DLD1 (cell line): ENCODE results near the gene P2RY6.
"Not testable (repeated sequence)": the region's sequence is repeated elsewhere in the genome, so short reads cannot be mapped to it uniquely, and the experiment has no call there.

ENCODE experiments used
- in situ Hi-C: cut with HindIII; loops from 2 replicates; pipeline ENCODE4 v1.10.0; 2017; ENCODE audit warnings: low sequenced_read_pairs

P2RY6 gene

GRCh38 chr11:73271936-73272679 is at the start of gene P2RY6:
P2RY6 (plus strand) TSS chr11:73272338; CDS start chr11:73296519, 24,181 bp downstream.
- in situ Hi-C loops: no loop called here

GRCh38 chr11:73223998-73224730 is 48.0 kb upstream of the P2RY6 start:
- in situ Hi-C loops: no loop called here

- in situ Hi-C loops: no loop called here
Observed at GRCh38 chr11:73225001-73225686, 47.0 kb upstream of the P2RY6 start.

- in situ Hi-C loops: no loop called here
Observed at GRCh38 chr11:73225851-73226250, 46.3 kb upstream of the P2RY6 start.

- in situ Hi-C loops: no loop called here
Observed at GRCh38 chr11:73226297-73227006, 45.7 kb upstream of the P2RY6 start.

- in situ Hi-C loops: no loop called here
Observed at GRCh38 chr11:73227571-73228211, 44.4 kb upstream of the P2RY6 start.

GRCh38 chr11:73228268-73229134 is 43.6 kb upstream of the P2RY6 start:
- in situ Hi-C loops: no loop called here

- in situ Hi-C loops: no loop called here
Observed at GRCh38 chr11:73229321-73229895, 42.7 kb upstream of the P2RY6 start.

GRCh38 chr11:73229896-73230875 is 42.0 kb upstream of the P2RY6 start:
- in situ Hi-C loops: no loop called here

GRCh38 chr11:73230931-73231330 is 41.2 kb upstream of the P2RY6 start:
- in situ Hi-C loops: no loop called here

- in situ Hi-C loops: not testable (repeated sequence)
Observed at GRCh38 chr11:73232487-73232886, 39.7 kb upstream of the P2RY6 start.

- in situ Hi-C loops: no loop called here
Observed at GRCh38 chr11:73233211-73233610, 38.9 kb upstream of the P2RY6 start.

GRCh38 chr11:73233692-73234470 is 38.3 kb upstream of the P2RY6 start:
- in situ Hi-C loops: no loop called here

- in situ Hi-C loops: no loop called here
Observed at GRCh38 chr11:73234471-73235181, 37.5 kb upstream of the P2RY6 start.

GRCh38 chr11:73235236-73235786 is 36.8 kb upstream of the P2RY6 start:
- in situ Hi-C loops: no loop called here

- in situ Hi-C loops: no loop called here
Observed at GRCh38 chr11:73236205-73236765, 35.9 kb upstream of the P2RY6 start.
